PC-9 (cell line): ENCODE results near the gene RRBP1. TPM values are rescaled to one million over a fixed set of nuclear protein-coding genes. Genes with fewer than 3 reads are reported as not detected.

Source experiments
- BruUV-seq: library from RNA; stranded (reverse); fragments of 400-500 nt; replicated peaks from 2 replicates; lab custom pipeline; 2021; lab: Mats Ljungman, UMichigan
- CTCF ChIA-PET: fragments of 300-600 bp; sonication (Branson Sonifier 250); formaldehyde crosslinking; loops from one replicate; lab custom pipeline; 2022; ENCODE audit warnings: antibody characterized with exemption; lab: Charles Lee
- POLR2A ChIA-PET: fragments of 300-600 bp; sonication (Branson Sonifier 250); formaldehyde crosslinking; loops from one replicate; lab custom pipeline; 2022; ENCODE audit warnings: antibody characterized with exemption; ENCODE audit not compliant: unreplicated experiment; lab: Charles Lee
- DNase-seq, 2 experiments: peaks; one replicate each; pipeline versions ENCODE4 v3.0.0 to v3.0.0-alpha.2; 2015 to 2022; ENCODE audit warnings: mixed read lengths in 1 of 2
- H2AFZ ChIP-seq: fragments of 200-600 bp; sonication (generic); 2 replicates; pipeline ENCODE4 v1.8.1; 2017; ENCODE audit warnings: antibody characterized with exemption
- H3F3A ChIP-seq: fragments of 200-600 bp; sonication (generic); 2 replicates; pipeline ENCODE4 v1.8.1; 2017; ENCODE audit warnings: antibody characterized with exemption, mild to moderate bottlenecking, low read depth; ENCODE audit not compliant: insufficient read depth
- H3K27ac ChIP-seq: fragments of 200-600 bp; sonication (generic); 2 replicates; pipeline ENCODE4 v1.6.1; 2016; ENCODE audit warnings: mixed run types
- H3K27me3 ChIP-seq: fragments of 200-600 bp; sonication (generic); 2 replicates; pipeline ENCODE4 v1.6.1; 2016; ENCODE audit warnings: low read depth, mixed run types; ENCODE audit not compliant: insufficient read depth
- H3K36me3 ChIP-seq: fragments of 200-600 bp; sonication (generic); 2 replicates; pipeline ENCODE4 v1.6.1; 2016; ENCODE audit warnings: low read depth, mixed run types
- H3K4me1 ChIP-seq: fragments of 200-600 bp; sonication (generic); replicated peaks from 2 replicates; pipeline ENCODE4 v1.6.1; 2016; ENCODE audit warnings: mixed run types; ENCODE audit not compliant: insufficient read depth
- H3K4me2 ChIP-seq: fragments of 200-600 bp; sonication (generic); 2 replicates; pipeline ENCODE4 v1.6.1; 2017; ENCODE audit warnings: mixed run types
- H3K4me3 ChIP-seq: fragments of 200-600 bp; sonication (generic); 2 replicates; pipeline ENCODE4 v1.6.1; 2016; ENCODE audit warnings: mixed run types
- H3K79me2 ChIP-seq: fragments of 200-600 bp; sonication (generic); 2 replicates; pipeline ENCODE4 v1.6.1; 2017; ENCODE audit warnings: low read depth, mixed run types
- H3K9me2 ChIP-seq: fragments of 200-600 bp; sonication (generic); 2 replicates; pipeline ENCODE4 v1.8.1; 2017; ENCODE audit warnings: mild to moderate bottlenecking; ENCODE audit not compliant: insufficient read depth
- H3K9me3 ChIP-seq: fragments of 200-600 bp; sonication (generic); 2 replicates; pipeline ENCODE4 v1.8.1; 2016; ENCODE audit warnings: low read depth; ENCODE audit not compliant: insufficient read depth
- H4K20me1 ChIP-seq: fragments of 200-600 bp; sonication (generic); 2 replicates; pipeline ENCODE4 v1.8.1; 2017; ENCODE audit not compliant: insufficient read depth
- EZH2 ChIP-seq: fragments of 200-600 bp; sonication (generic); IDR thresholded peaks from 2 replicates; pipeline ENCODE4 v1.8.0; 2017; ENCODE audit warnings: antibody characterized with exemption, low read depth
- intact Hi-C: fragments of 100-400 bp; cut with micrococcal nuclease; formaldehyde crosslinking; loops from one replicate; pipeline ENCODE4 v1.10.0; 2022; ENCODE audit not compliant: unreplicated experiment
- total RNA-seq: library from RNA; stranded (reverse); gene quantifications from 2 replicates; pipeline ENCODE4 v1.2.3, GENCODE V29; 2021
- TF ChIP-seq, protein P1 (sequence below): fragments of 200-600 bp; sonication (generic); conservative IDR thresholded peaks from 2 replicates; pipeline ENCODE4 v1.6.1; 2017; ENCODE audit warnings: mixed run types, antibody characterized with exemption, mild to moderate bottlenecking, moderate library complexity

The RRBP1 gene
- total RNA-seq, 1 experiment from 2014 or later = 144 TPM

- Histone ChIP-seq H3K27me3 (no peaks in the 10 kb centered on the region), H3K36me3 (0 out of 2 replicates have a peak, but pooled peaks cover 4% of the 10 kb centered on the region), H3K4me1 (no peaks in the 10 kb centered on the region), H3F3A (no peaks in the 10 kb centered on the region), H3K4me3 (no peak overlapping the region), H3K4me2 (no peak overlapping the region), H4K20me1 (no peaks in the 10 kb centered on the region; the same call in 1 of the 2 replicates), H3K9me2 (no peaks in the 10 kb centered on the region), H2AFZ (no peak overlapping the region), H3K27ac (no peak overlapping the region), H3K9me3 (no peaks in the 10 kb centered on the region), H3K79me2 (no peaks in the 10 kb centered on the region)
- POLR2A ChIA-PET = interaction anchor here (0.6 kb wide), 1 partner anchor 18 kb away, joined by 6 read pairs; no protein-coding TSS in a partner anchor
- no TSS peak for BruUV-seq
- no peak for TF ChIP-seq EZH2
- TF ChIP-seq, protein P1, sequence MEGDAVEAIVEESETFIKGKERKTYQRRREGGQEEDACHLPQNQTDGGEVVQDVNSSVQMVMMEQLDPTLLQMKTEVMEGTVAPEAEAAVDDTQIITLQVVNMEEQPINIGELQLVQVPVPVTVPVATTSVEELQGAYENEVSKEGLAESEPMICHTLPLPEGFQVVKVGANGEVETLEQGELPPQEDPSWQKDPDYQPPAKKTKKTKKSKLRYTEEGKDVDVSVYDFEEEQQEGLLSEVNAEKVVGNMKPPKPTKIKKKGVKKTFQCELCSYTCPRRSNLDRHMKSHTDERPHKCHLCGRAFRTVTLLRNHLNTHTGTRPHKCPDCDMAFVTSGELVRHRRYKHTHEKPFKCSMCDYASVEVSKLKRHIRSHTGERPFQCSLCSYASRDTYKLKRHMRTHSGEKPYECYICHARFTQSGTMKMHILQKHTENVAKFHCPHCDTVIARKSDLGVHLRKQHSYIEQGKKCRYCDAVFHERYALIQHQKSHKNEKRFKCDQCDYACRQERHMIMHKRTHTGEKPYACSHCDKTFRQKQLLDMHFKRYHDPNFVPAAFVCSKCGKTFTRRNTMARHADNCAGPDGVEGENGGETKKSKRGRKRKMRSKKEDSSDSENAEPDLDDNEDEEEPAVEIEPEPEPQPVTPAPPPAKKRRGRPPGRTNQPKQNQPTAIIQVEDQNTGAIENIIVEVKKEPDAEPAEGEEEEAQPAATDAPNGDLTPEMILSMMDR = no peak
- CTCF ChIA-PET = no interaction called here
- no peak for DNase-seq
- intact Hi-C loops = no loop called here
Measured at GRCh38 chr20:17628101-17628841, 53.8 kb downstream of the RRBP1 start.

DNA sequence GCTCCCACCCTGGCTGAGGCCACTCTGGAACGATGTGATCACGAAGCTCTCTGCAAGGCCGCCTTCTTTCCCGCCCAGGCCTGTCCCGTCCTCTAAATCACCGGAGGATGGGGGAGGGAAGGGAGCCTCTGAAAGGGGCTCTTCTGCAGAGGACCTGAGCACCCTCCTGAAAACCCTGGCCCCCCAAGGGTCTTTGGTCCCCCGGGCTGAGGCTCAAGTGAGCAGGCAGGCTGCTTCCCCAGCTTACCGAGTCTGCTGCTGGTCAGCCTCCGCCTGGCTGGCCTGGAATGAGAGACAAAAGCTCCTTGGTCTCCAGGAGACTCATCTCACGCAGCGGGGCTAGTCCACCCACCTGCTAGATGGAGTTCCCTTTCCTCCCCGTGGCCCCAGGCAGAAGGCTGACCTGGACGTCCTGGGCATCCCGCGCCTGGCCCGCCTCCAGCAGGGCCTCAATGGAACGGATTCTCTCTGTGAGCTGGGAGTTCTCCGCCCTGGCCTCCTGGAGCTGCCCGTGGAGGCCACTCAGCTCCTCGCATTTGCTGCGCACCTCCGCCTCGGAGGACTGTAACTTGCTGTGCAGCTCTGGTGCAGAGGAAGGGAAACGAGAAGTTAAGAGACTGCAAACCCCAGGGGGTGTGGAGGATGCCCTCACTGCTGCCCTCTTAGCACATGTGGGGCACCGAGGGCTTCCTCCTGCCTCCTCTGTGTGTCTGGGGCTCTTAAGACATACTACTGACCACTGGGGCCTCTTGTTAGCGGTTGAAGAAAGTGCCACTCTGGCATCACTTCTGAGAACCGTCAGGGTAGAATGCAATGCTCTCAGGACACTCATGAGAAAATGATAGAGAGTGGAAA, 54.7 kb downstream of the RRBP1 start:
- Histone ChIP-seq H3K4me1 (no peaks in the 10 kb centered on the region), H3K79me2 (no peaks in the 10 kb centered on the region), H3K36me3 (0 out of 2 replicates have a peak, but pooled peaks cover 4% of the 10 kb centered on the region), H4K20me1 (no peaks in the 10 kb centered on the region; the same call in 1 of the 2 replicates), H3K9me2 (no peaks in the 10 kb centered on the region), H3K27me3 (no peaks in the 10 kb centered on the region), H2AFZ (no peak overlapping the region), H3F3A (no peaks in the 10 kb centered on the region), H3K27ac (no peak overlapping the region), H3K4me3 (no peak overlapping the region), H3K9me3 (no peaks in the 10 kb centered on the region), H3K4me2 (no peak overlapping the region)
- intact Hi-C loops = no loop called here
- ChIA-PET CTCF (interaction anchor here (0.6 kb wide), 1 partner anchor 20 kb away, joined by 3 read pairs; no protein-coding TSS in a partner anchor), POLR2A (no interaction called here)
- TF ChIP-seq EZH2 = no peak
- TF ChIP-seq, protein P1 = no peak
- BruUV-seq = no TSS peak
- no peak for DNase-seq

DNA sequence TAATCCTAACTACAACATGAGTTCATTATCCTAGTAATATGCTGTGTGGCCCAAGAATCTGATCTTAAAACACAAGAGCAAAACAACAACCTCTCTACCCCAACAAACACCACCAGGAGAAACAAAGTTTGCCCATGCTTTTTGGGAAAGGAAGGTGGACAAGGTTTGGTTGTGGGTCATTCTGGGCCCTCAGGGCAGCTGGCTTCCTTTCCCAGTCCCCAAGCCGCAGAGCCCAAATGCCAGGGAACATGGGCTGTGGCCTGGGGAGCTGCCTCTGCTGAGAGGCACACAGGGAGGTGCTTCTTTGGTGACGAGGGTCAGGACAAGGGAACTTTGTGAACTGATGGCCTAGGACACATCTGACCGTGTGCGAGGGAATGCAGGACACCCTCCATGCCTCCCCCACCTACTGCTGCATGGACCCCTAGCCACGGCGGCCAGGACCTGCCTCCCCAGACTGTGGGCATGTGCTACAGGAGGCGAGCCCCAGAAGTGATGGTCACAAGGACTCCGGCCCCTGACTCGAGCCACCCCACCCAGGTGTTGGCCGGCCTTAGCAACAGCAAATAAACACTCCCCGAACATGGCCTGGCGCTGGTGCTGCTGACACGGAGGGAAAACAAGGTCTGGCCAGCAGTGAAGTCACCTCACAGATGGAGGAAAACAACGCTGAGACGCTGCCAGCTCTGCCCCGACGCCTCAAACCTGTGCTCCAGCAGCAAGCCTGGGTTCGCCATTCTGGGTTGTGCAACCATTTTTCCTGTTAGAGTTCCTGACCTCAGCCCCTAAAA, 55.6 kb downstream of the RRBP1 start:
- H3K27ac ChIP-seq = no peak overlapping the region
- H3F3A ChIP-seq = no peaks in the 10 kb centered on the region
- CTCF ChIA-PET = no interaction called here
- H3K79me2 ChIP-seq = no peaks in the 10 kb centered on the region
- POLR2A ChIA-PET = no interaction called here
- H3K4me1 ChIP-seq = no peaks in the 10 kb centered on the region
- H2AFZ ChIP-seq = no peak overlapping the region
- H3K27me3 ChIP-seq = no peaks in the 10 kb centered on the region
- no peaks in the 10 kb centered on the region for H3K36me3 ChIP-seq
- BruUV-seq = no TSS peak
- H3K9me2 ChIP-seq = no peaks in the 10 kb centered on the region
- no peak overlapping the region for H3K4me2 ChIP-seq
- no peaks in the 10 kb centered on the region; the same call in 1 of the 2 replicates for H4K20me1 ChIP-seq
- TF ChIP-seq, protein P1 = no peak
- TF ChIP-seq EZH2 = no peak
- intact Hi-C loops = no loop called here
- no peak for DNase-seq
- no peaks in the 10 kb centered on the region for H3K9me3 ChIP-seq
- no peak overlapping the region for H3K4me3 ChIP-seq
